ENCODE data around the gene BLOC1S3.

DNA sequence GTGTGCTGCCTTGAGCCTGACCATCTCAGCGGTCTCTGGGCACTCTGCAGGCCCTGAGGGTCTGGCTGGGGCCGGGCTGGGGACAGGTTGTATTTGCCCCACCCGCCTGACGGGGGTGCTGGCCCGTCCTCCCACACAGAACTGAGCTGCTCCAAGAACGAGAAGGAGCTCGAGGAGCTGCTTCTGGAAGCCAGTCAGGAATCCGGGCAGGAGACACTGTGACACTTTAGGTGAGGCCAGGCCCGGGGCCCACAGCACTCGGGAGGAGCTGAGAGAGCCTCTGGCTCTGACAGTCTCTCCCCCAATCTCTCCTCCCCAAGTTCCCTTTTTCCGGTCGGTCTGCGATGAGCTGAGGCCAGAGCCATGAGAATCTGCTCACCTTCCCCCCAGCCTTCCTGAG, 32.3 kb upstream of the BLOC1S3 start:
- TF ChIP-seq POLR2AphosphoS5 (IDR thresholded peaks at IDR 0.05; ENCODE audit: borderline replicate concordance, low read depth, low read length) (no peak), EZH2 (IDR thresholded peaks at IDR 0.05) (no peak)
